H9 (cell line): ENCODE results near the gene WDR7. TPM values are rescaled to one million over a fixed set of nuclear protein-coding genes. Genes with fewer than 3 reads are reported as not detected.

Experiments
- DNase-seq: peaks from one replicate; pipeline ENCODE4 v3.0.0-alpha.2; 2017
- H2AFZ ChIP-seq: one replicate; pipeline ENCODE4 v1.6.1; 2013; ENCODE audit warnings: mild to moderate bottlenecking, low read length, control low read depth, moderate library complexity
- H2AK5ac ChIP-seq: 2 replicates; pipeline ENCODE4 v1.6.1; 2013; ENCODE audit warnings: low read length, control low read depth, mixed read lengths; ENCODE audit not compliant: insufficient read length
- H2BK120ac ChIP-seq: one replicate; pipeline ENCODE4 v1.6.1; 2013; ENCODE audit warnings: low read depth, mild to moderate bottlenecking, low read length, control low read depth, inconsistent platforms; ENCODE audit not compliant: poor library complexity, severe bottlenecking
- H2BK12ac ChIP-seq: 2 replicates; pipeline ENCODE4 v1.6.1; 2013; ENCODE audit warnings: low read length, control low read depth, mixed read lengths, low read depth; ENCODE audit not compliant: insufficient read length
- H2BK15ac ChIP-seq: 2 replicates; pipeline ENCODE4 v1.6.1; 2013; ENCODE audit warnings: low read depth, low read length, control low read depth
- H2BK20ac ChIP-seq: one replicate; pipeline ENCODE4 v1.6.1; 2013; ENCODE audit warnings: low read depth, mild to moderate bottlenecking, low read length, control low read depth, inconsistent platforms; ENCODE audit not compliant: poor library complexity, severe bottlenecking
- H2BK5ac ChIP-seq: 2 replicates; pipeline ENCODE4 v1.6.1; 2013; ENCODE audit warnings: low read length, control low read depth, mixed read lengths; ENCODE audit not compliant: insufficient read length
- H3K14ac ChIP-seq: 2 replicates; pipeline ENCODE4 v1.6.1; 2013; ENCODE audit warnings: low read length, control low read depth; ENCODE audit not compliant: insufficient read depth
- H3K18ac ChIP-seq: 2 replicates; pipeline ENCODE4 v1.6.1; 2013; ENCODE audit warnings: low read depth, mild to moderate bottlenecking, mixed read lengths, low read length, control low read depth; ENCODE audit not compliant: insufficient read length
- H3K23ac ChIP-seq: 2 replicates; pipeline ENCODE4 v1.6.1; 2013; ENCODE audit warnings: low read length, control low read depth, mixed read lengths, low read depth; ENCODE audit not compliant: insufficient read length
- H3K23me2 ChIP-seq: 2 replicates; pipeline ENCODE4 v1.6.1; 2013; ENCODE audit warnings: low read depth, mild to moderate bottlenecking, mixed read lengths, low read length, control low read depth; ENCODE audit not compliant: insufficient read length, poor library complexity, severe bottlenecking
- H3K27ac ChIP-seq: 2 replicates; pipeline ENCODE4 v1.5.1; 2013; ENCODE audit warnings: low read length, control low read depth, mixed read lengths, low read depth; ENCODE audit not compliant: insufficient read length
- H3K27me3 ChIP-seq: 2 replicates; pipeline ENCODE4 v1.6.1; 2013; ENCODE audit warnings: low read length, control low read depth, inconsistent platforms; ENCODE audit not compliant: insufficient read depth
- H3K4ac ChIP-seq: 2 replicates; pipeline ENCODE4 v1.6.1; 2013; ENCODE audit warnings: low read depth, mild to moderate bottlenecking, control low read depth, inconsistent platforms, low read length, moderate library complexity
- H3K4me1 ChIP-seq: 2 replicates; pipeline ENCODE4 v1.6.1; 2013; ENCODE audit warnings: low read length, control low read depth, inconsistent platforms; ENCODE audit not compliant: insufficient read depth
- H3K4me2 ChIP-seq: 2 replicates; pipeline ENCODE4 v1.6.1; 2013; ENCODE audit warnings: low read length, control low read depth, mixed read lengths; ENCODE audit not compliant: insufficient read length, insufficient read depth
- H3K56ac ChIP-seq: 2 replicates; pipeline ENCODE4 v1.6.1; 2013; ENCODE audit warnings: low read depth, mild to moderate bottlenecking, mixed read lengths, low read length, control low read depth; ENCODE audit not compliant: insufficient read length
- H3K79me1 ChIP-seq: 2 replicates; pipeline ENCODE4 v1.6.1; 2013; ENCODE audit warnings: low read depth, mild to moderate bottlenecking, moderate library complexity, low read length, control low read depth, inconsistent platforms; ENCODE audit not compliant: insufficient read depth, poor library complexity, severe bottlenecking
- H3K79me2 ChIP-seq: 2 replicates; pipeline ENCODE4 v1.6.1; 2013; ENCODE audit warnings: low read length, control low read depth, inconsistent platforms; ENCODE audit not compliant: insufficient read depth
- H3K9ac ChIP-seq: 2 replicates; pipeline ENCODE4 v1.6.1; 2013; ENCODE audit warnings: low read length, control low read depth, mixed read lengths; ENCODE audit not compliant: insufficient read length; ENCODE audit errors: extremely low read depth
- H3K9me3 ChIP-seq: one replicate; pipeline ENCODE4 v1.6.1; 2013; ENCODE audit warnings: low read depth, low read length, inconsistent platforms; ENCODE audit not compliant: control insufficient read depth
- H3T11ph ChIP-seq: one replicate; pipeline ENCODE4 v1.6.1; 2013; ENCODE audit warnings: mild to moderate bottlenecking, low read length, control low read depth, inconsistent platforms
- H4K20me1 ChIP-seq: one replicate; pipeline ENCODE4 v1.6.1; 2013; ENCODE audit not compliant: control insufficient read depth, insufficient read length, insufficient read depth
- H4K5ac ChIP-seq: 2 replicates; pipeline ENCODE4 v1.6.1; 2013; ENCODE audit warnings: low read depth, mild to moderate bottlenecking, mixed read lengths, low read length, control low read depth; ENCODE audit not compliant: insufficient read length
- H4K8ac ChIP-seq: replicated peaks from 2 replicates; pipeline ENCODE4 v1.6.1; 2013; ENCODE audit warnings: low read length, control low read depth, mixed read lengths, low read depth; ENCODE audit not compliant: insufficient read length
- H4K91ac ChIP-seq: 2 replicates; pipeline ENCODE4 v1.6.1; 2013; ENCODE audit warnings: low read depth, mild to moderate bottlenecking, moderate library complexity, mixed read lengths, low read length, control low read depth; ENCODE audit not compliant: insufficient read length
- H3K27ac Mint-ChIP-seq, 3 experiments: 2 replicates in 2 of 3; 3 replicates in 1 of 3; pipeline ENCODE4 v1.8.0; 2020 to 2021; ENCODE audit warnings: mixed read lengths in 3 of 3, mild to moderate bottlenecking in 1 of 3, moderate library complexity in 1 of 3
- H3K27me3 Mint-ChIP-seq: 2 replicates; pipeline ENCODE4 v1.8.0; 2021; ENCODE audit warnings: low read depth, mild to moderate bottlenecking, moderate library complexity, mixed read lengths
- H3K36me3 Mint-ChIP-seq, 3 experiments: 2 replicates in 2 of 3; 3 replicates in 1 of 3; pipeline ENCODE4 v1.8.0; 2020 to 2021; ENCODE audit warnings: low read depth in 3 of 3, mixed read lengths in 3 of 3; ENCODE audit not compliant: insufficient read depth in 1 of 3
- H3K4me1 Mint-ChIP-seq, 2 experiments: 2 replicates each; pipeline ENCODE4 v1.8.0; 2020; ENCODE audit warnings: mixed read lengths in 2 of 2
- H3K4me3 Mint-ChIP-seq, 2 experiments: 2 replicates in 1 of 2; 3 replicates in 1 of 2; pipeline ENCODE4 v1.8.0; 2020 to 2021; ENCODE audit warnings: mild to moderate bottlenecking in 2 of 2, mixed read lengths in 2 of 2, moderate library complexity in 1 of 2
- H3K9me3 Mint-ChIP-seq, 2 experiments: 2 replicates in 1 of 2; 3 replicates in 1 of 2; pipeline ENCODE4 v1.8.0; 2020; ENCODE audit warnings: mild to moderate bottlenecking in 2 of 2, mixed read lengths in 2 of 2, moderate library complexity in 1 of 2
- WGBS: extraction: QIAGEN DNeasy Blood & Tissue Kit; methylation state at CpG from one replicate; pipeline ENCODE4 v1.1.7; 2013; ENCODE audit warnings: missing lambda C conversion rate, low lambda C conversion rate, mixed read lengths; ENCODE audit not compliant: insufficient read length; ENCODE audit errors: extremely low coverage; 5-methylcytosine and 5-hydroxymethylcytosine counted together
- total RNA-seq: library from RNA; stranded (reverse); gene quantifications from 2 replicates; pipeline ENCODE4 v1.2.1, GENCODE V29; 2021
- TF ChIP-seq, protein P1 (sequence below): fragments of 200-600 bp; sonication (generic); conservative IDR thresholded peaks from 3 replicates; pipeline ENCODE4 v1.8.0; 2021; ENCODE audit warnings: antibody characterized with exemption, mild to moderate bottlenecking

WDR7 gene
- total RNA-seq, 1 experiment from 2014 or later: 14.8 TPM

DNA sequence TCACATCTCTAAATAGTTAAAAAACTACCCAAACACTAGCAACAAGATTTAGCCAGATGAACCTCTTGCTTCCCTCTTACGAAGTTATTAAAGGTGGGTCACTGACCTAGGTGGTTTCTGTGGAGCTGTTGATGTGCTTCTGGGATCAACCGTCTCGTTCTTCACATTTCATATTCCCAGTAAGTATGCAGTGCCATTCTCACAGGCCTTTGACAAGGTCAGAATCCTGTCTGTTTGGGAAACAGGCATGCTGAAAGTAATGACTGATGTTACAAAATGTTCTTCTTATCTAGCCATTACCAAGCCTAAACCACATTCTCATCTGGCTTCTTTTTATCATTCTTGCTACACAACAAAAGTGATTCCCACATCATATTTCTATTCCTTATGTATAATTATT is 70.3 kb downstream of the WDR7 start:
- H4K20me1 ChIP-seq: no peaks in the 10 kb centered on the region
- no peaks in the 10 kb centered on the region for H3K79me1 ChIP-seq
- TF ChIP-seq, protein P1, sequence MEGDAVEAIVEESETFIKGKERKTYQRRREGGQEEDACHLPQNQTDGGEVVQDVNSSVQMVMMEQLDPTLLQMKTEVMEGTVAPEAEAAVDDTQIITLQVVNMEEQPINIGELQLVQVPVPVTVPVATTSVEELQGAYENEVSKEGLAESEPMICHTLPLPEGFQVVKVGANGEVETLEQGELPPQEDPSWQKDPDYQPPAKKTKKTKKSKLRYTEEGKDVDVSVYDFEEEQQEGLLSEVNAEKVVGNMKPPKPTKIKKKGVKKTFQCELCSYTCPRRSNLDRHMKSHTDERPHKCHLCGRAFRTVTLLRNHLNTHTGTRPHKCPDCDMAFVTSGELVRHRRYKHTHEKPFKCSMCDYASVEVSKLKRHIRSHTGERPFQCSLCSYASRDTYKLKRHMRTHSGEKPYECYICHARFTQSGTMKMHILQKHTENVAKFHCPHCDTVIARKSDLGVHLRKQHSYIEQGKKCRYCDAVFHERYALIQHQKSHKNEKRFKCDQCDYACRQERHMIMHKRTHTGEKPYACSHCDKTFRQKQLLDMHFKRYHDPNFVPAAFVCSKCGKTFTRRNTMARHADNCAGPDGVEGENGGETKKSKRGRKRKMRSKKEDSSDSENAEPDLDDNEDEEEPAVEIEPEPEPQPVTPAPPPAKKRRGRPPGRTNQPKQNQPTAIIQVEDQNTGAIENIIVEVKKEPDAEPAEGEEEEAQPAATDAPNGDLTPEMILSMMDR: no peak
- no peaks in the 10 kb centered on the region for H3K27me3 Mint-ChIP-seq
- no peaks in the 10 kb centered on the region for H3K23me2 ChIP-seq
- H2BK120ac ChIP-seq: no peak overlapping the region
- H2AFZ ChIP-seq: no peak overlapping the region
- no peak overlapping the region for H3K27ac ChIP-seq
- no peak overlapping the region for H4K5ac ChIP-seq
- peaks cover 0 to 2% of the 10 kb centered on the region in 2 experiments; a peak in 1 of 5 replicates for H3K9me3 Mint-ChIP-seq
- no peak overlapping the region for H3K18ac ChIP-seq
- H3K4me3 Mint-ChIP-seq: no peak overlapping the region
- no peak overlapping the region for H3T11ph ChIP-seq
- 0 out of 7 replicates have a peak, but pooled peaks cover 0 to 2% (median 0%) of the 10 kb centered on the region in 3 experiments for H3K36me3 Mint-ChIP-seq
- no peak overlapping the region for H4K91ac ChIP-seq
- H2BK20ac ChIP-seq: no peak overlapping the region
- no CpG with 5 or more reads among the region's 3 CpGs for WGBS
- no peak overlapping the region for H3K4me2 ChIP-seq
- H3K23ac ChIP-seq: no peak overlapping the region
- H2BK12ac ChIP-seq: no peak overlapping the region
- no peaks in the 10 kb centered on the region for H3K9me3 ChIP-seq
- no peak for DNase-seq
- no peak overlapping the region for H3K27ac Mint-ChIP-seq
- H3K4me1 ChIP-seq: no peaks in the 10 kb centered on the region
- H3K9ac ChIP-seq: no peak overlapping the region
- no peak overlapping the region for H2BK15ac ChIP-seq
- no peak overlapping the region for H3K14ac ChIP-seq
- no peak overlapping the region for H3K56ac ChIP-seq
- H3K4ac ChIP-seq: no peak overlapping the region
- H3K79me2 ChIP-seq: no peaks in the 10 kb centered on the region
- H2AK5ac ChIP-seq: no peak overlapping the region
- H2BK5ac ChIP-seq: no peak overlapping the region
- no peaks in the 10 kb centered on the region for H3K27me3 ChIP-seq
- H3K4me1 Mint-ChIP-seq: no peaks in the 10 kb centered on the region
- H4K8ac ChIP-seq: no peak overlapping the region
